HG03175 (cell line): ENCODE data around the gene SPATA3.

Source experiments
- ATAC-seq: cut with Tn5 transposase; IDR thresholded peaks from one replicate; pipeline ENCODE4 v1.9.1; 2021; ENCODE audit warnings: mild to moderate bottlenecking, moderate library complexity; ENCODE audit not compliant: unreplicated experiment

SPATA3 gene

GRCh38 chr2:231047923-231048915 is 52.3 kb downstream of the SPATA3 start:
- no peak for ATAC-seq

- no peak for ATAC-seq
These were observed 53.5 kb downstream of the SPATA3 start for GRCh38 chr2:231049286-231050017.

- no peak for ATAC-seq
These were observed 54.3 kb downstream of the SPATA3 start for GRCh38 chr2:231050018-231050901.

GRCh38 chr2:231051116-231051515 is 55.2 kb downstream of the SPATA3 start:
- ATAC-seq: no peak

GRCh38 chr2:231052494-231053451 is 56.9 kb downstream of the SPATA3 start:
- ATAC-seq: peak; percentile 63

- no peak for ATAC-seq
These were observed 57.9 kb downstream of the SPATA3 start for GRCh38 chr2:231053846-231054245.

GRCh38 chr2:231056453-231057416 is 60.8 kb downstream of the SPATA3 start, which contains the start of gene PSMD1:
Gene PSMD1 (plus strand): TSS chr2:231056867. CDS start chr2:231057026, 159 bp downstream.
- peak; percentile 73 for ATAC-seq

GRCh38 chr2:231057590-231057989 is 61.7 kb downstream of the SPATA3 start:
- ATAC-seq: no peak
